C4-2B (cell line): ENCODE measurements around the gene CD84.
"Not testable (repeated sequence)": the region's sequence is repeated elsewhere in the genome, so short reads cannot be mapped to it uniquely, and the experiment has no call there.

Experiments
- CTCF ChIP-seq: fragments of 450-650 bp; conservative IDR thresholded peaks from 2 replicates; pipeline ENCODE4 v1.5.1; 2017; ENCODE audit warnings: mild to moderate bottlenecking
- ZFX ChIP-seq: fragments of 450-650 bp; IDR thresholded peaks from 2 replicates; pipeline ENCODE4 v1.6.1; 2017

- not testable (repeated sequence) for TF ChIP-seq CTCF, ZFX
These were observed 19.9 kb downstream of the CD84 start for GRCh38 chr1:160559437-160559836.
